RWPE2 (cell line): ENCODE results near the gene C20orf202.
"Not testable (repeated sequence)": the region's sequence is repeated elsewhere in the genome, so short reads cannot be mapped to it uniquely, and the experiment has no call there.

Experiments
- ATAC-seq: fragments of 200-7000 bp; cut with Tn5 transposase; 3 replicates; pipeline ENCODE4 v1.9.1; 2021; ENCODE audit warnings: low read depth
- DNase-seq: peaks from one replicate; pipeline ENCODE4 v3.0.0-alpha.2; 2020; ENCODE audit warnings: low spot score
- H3K27ac ChIP-seq: fragments of 450-650 bp; 2 replicates; pipeline ENCODE4 v1.5.1; 2017; ENCODE audit warnings: mild to moderate bottlenecking; ENCODE audit not compliant: poor library complexity, severe bottlenecking
- H3K27me3 ChIP-seq: fragments of 250-450 bp; sonication (Bioruptor Pico); 2 replicates; pipeline ENCODE4 v1.5.1; 2021; ENCODE audit warnings: mild to moderate bottlenecking, moderate library complexity; ENCODE audit not compliant: insufficient read depth, poor library complexity, severe bottlenecking
- H3K36me3 ChIP-seq: fragments of 250-450 bp; sonication (Bioruptor Pico); 2 replicates; pipeline ENCODE4 v1.5.1; 2020; ENCODE audit warnings: low read depth, mild to moderate bottlenecking, moderate library complexity
- H3K4me1 ChIP-seq: fragments of 250-450 bp; sonication (Bioruptor Pico); 2 replicates; pipeline ENCODE4 v1.5.1; 2021; ENCODE audit warnings: mild to moderate bottlenecking, moderate library complexity; ENCODE audit not compliant: insufficient read depth, poor library complexity, severe bottlenecking
- H3K4me3 ChIP-seq: fragments of 250-450 bp; sonication (Bioruptor Pico); 2 replicates; pipeline ENCODE4 v1.5.1; 2021; ENCODE audit warnings: mild to moderate bottlenecking, moderate library complexity; ENCODE audit not compliant: severe bottlenecking
- H3K9me3 ChIP-seq: fragments of 250-450 bp; sonication (Bioruptor Pico); 2 replicates; pipeline ENCODE4 v1.5.1; 2021; ENCODE audit warnings: mild to moderate bottlenecking, moderate library complexity; ENCODE audit not compliant: severe bottlenecking
- TF ChIP-seq, protein P1 (sequence below): fragments of 450-650 bp; IDR thresholded peaks from one replicate; pipeline ENCODE4 v1.5.1; 2017; ENCODE audit warnings: mild to moderate bottlenecking, moderate library complexity; ENCODE audit not compliant: poor library complexity, severe bottlenecking

Gene C20orf202

GRCh38 chr20:1247689-1248088 is 44.4 kb downstream of the C20orf202 start:
- TF ChIP-seq, protein P1, sequence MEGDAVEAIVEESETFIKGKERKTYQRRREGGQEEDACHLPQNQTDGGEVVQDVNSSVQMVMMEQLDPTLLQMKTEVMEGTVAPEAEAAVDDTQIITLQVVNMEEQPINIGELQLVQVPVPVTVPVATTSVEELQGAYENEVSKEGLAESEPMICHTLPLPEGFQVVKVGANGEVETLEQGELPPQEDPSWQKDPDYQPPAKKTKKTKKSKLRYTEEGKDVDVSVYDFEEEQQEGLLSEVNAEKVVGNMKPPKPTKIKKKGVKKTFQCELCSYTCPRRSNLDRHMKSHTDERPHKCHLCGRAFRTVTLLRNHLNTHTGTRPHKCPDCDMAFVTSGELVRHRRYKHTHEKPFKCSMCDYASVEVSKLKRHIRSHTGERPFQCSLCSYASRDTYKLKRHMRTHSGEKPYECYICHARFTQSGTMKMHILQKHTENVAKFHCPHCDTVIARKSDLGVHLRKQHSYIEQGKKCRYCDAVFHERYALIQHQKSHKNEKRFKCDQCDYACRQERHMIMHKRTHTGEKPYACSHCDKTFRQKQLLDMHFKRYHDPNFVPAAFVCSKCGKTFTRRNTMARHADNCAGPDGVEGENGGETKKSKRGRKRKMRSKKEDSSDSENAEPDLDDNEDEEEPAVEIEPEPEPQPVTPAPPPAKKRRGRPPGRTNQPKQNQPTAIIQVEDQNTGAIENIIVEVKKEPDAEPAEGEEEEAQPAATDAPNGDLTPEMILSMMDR, result no peak
- H3K9me3 ChIP-seq, result no peaks in the 10 kb centered on the region
- H3K27ac ChIP-seq, result no peak overlapping the region
- peaks cover 7% of the 10 kb centered on the region for H3K27me3 ChIP-seq
- no peak overlapping the region for H3K4me3 ChIP-seq
- no peak for DNase-seq
- no peaks in the 10 kb centered on the region for H3K36me3 ChIP-seq
- no peaks in the 10 kb centered on the region for H3K4me1 ChIP-seq
- no peak for ATAC-seq

DNA sequence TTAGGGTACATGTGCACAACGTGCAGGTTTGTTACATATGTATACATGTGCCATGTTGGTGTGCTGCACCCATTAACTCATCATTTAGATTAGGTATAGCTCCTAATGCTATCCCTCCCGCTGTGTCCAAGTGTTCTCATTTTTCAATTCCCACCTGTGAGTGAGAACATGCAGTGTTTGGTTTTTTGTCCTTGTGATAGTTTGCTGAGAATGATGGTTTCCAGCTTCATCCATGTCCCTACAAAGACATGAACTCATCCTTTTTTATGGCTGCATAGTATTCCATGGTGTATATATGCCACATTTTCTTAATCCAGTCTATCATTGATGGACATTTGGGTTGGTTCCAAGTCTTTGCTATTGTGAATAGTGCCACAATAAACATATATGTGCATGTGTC is 47.0 kb downstream of the C20orf202 start:
- not testable (repeated sequence) for ATAC-seq, H3K9me3 ChIP-seq

GRCh38 chr20:1252416-1252815 is 49.2 kb downstream of the C20orf202 start:
- H3K4me3 ChIP-seq, result no peak overlapping the region
- no peaks in the 10 kb centered on the region for H3K9me3 ChIP-seq
- peaks cover 19% of the 10 kb centered on the region for H3K27me3 ChIP-seq
- H3K36me3 ChIP-seq, result no peaks in the 10 kb centered on the region
- ATAC-seq, result no peak
- no peaks in the 10 kb centered on the region for H3K4me1 ChIP-seq
- TF ChIP-seq, protein P1, result no peak
- no peak overlapping the region for H3K27ac ChIP-seq
- no peak for DNase-seq

More for the DNA sequence above, 47.0 kb downstream of the C20orf202 start:
- not testable (repeated sequence) for DNase-seq, H3K4me3 ChIP-seq, H3K36me3 ChIP-seq, H3K27ac ChIP-seq, H3K4me1 ChIP-seq, H3K27me3 ChIP-seq

GRCh38 chr20:1254254-1254653 is 51.0 kb downstream of the C20orf202 start:
- ATAC-seq, result no peak
- no peak for DNase-seq
- TF ChIP-seq, protein P1, result no peak
- Histone ChIP-seq H3K27me3 (peaks cover 19% of the 10 kb centered on the region), H3K9me3 (no peaks in the 10 kb centered on the region), H3K4me1 (peaks cover 3% of the 10 kb centered on the region), H3K36me3 (no peaks in the 10 kb centered on the region), H3K4me3 (no peak overlapping the region), H3K27ac (no peak overlapping the region)

DNA sequence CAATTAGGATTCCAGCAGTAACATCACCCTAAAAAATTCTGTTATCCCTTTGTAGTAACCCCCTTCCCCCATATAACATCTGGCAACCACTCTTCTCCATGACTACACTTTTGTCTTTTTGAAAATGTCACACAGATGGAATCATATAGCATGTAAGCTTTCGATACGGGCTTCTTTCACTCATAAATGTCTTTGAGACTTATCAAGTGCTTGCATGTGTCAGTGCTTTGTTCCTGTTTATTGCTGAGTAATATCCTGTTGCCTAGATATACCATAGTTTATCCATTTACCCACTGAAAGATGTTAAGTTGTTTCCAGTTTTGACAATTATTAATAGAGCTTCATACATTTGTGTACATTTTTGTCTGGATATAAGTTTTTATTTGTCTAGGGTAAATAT is 52.4 kb downstream of the C20orf202 start:
- DNase-seq (no peak), ATAC-seq (no peak)
- no peaks in the 10 kb centered on the region for H3K9me3 ChIP-seq
- no peak overlapping the region for H3K4me3 ChIP-seq
- TF ChIP-seq, protein P1, result no peak
- H3K27me3 ChIP-seq, result peaks cover 23% of the 10 kb centered on the region
- H3K36me3 ChIP-seq, result no peaks in the 10 kb centered on the region
- H3K27ac ChIP-seq, result no peak overlapping the region
- peaks cover 3% of the 10 kb centered on the region for H3K4me1 ChIP-seq
